Liver (tissue), 9 donors: ENCODE data around the gene COX6B1. TPM values are rescaled to one million over a fixed set of nuclear protein-coding genes. Genes with fewer than 3 reads are reported as not detected.
"Not testable (repeated sequence)": the region's sequence is repeated elsewhere in the genome, so short reads cannot be mapped to it uniquely, and the experiment has no call there.

Experiments
- DNase-seq: peaks from one replicate; pipeline ENCODE4 v3.0.0-alpha.2; 2017; ENCODE audit warnings: low spot score
- H3K27ac ChIP-seq, 2 donors: one replicate each; pipeline ENCODE4 v1.7.0; 2013; ENCODE audit warnings: inconsistent platforms in 2 of 2, low read length in 2 of 2, control low read depth in 1 of 2, low read depth in 1 of 2, mild to moderate bottlenecking in 1 of 2
- H3K27me3 ChIP-seq, 4 donors: one replicate each; pipeline versions ENCODE4 v1.6.1 to v1.7.0; 2013; ENCODE audit warnings: low read length in 3 of 4, inconsistent platforms in 1 of 4, mild to moderate bottlenecking in 1 of 4, moderate library complexity in 1 of 4; ENCODE audit not compliant: control insufficient read depth in 4 of 4, insufficient read depth in 4 of 4
- H3K36me3 ChIP-seq, 4 donors: one replicate each; pipeline versions ENCODE4 v1.6.1 to v1.7.0; 2013; ENCODE audit warnings: low read length in 3 of 4, mild to moderate bottlenecking in 3 of 4, low read depth in 1 of 4, moderate library complexity in 1 of 4; ENCODE audit not compliant: control insufficient read depth in 4 of 4, insufficient read depth in 3 of 4
- H3K4me1 ChIP-seq, 4 donors: one replicate each; pipeline versions ENCODE4 v1.6.1 to v1.7.0; 2013; ENCODE audit warnings: low read length in 3 of 4, mild to moderate bottlenecking in 3 of 4, moderate library complexity in 1 of 4; ENCODE audit not compliant: control insufficient read depth in 4 of 4, insufficient read depth in 4 of 4
- H3K4me3 ChIP-seq, 3 donors: one replicate each; pipeline versions ENCODE4 v1.6.1 to v1.7.0; 2013; ENCODE audit warnings: low read length in 3 of 3, control low read depth in 1 of 3, low read depth in 1 of 3, mild to moderate bottlenecking in 1 of 3
- H3K9ac ChIP-seq, 2 donors: one replicate each; pipeline ENCODE4 v1.7.0; 2013; ENCODE audit warnings: low read length in 2 of 2, mild to moderate bottlenecking in 2 of 2, moderate library complexity in 2 of 2, control low read depth in 1 of 2, low read depth in 1 of 2
- H3K9me3 ChIP-seq, 4 donors: one replicate each; pipeline versions ENCODE4 v1.6.1 to v1.7.0; 2013; ENCODE audit warnings: low read length in 3 of 4; ENCODE audit not compliant: control insufficient read depth in 4 of 4
- CTCF ChIP-seq: fragments of 150-350 bp; IDR thresholded peaks from 2 replicates; pipeline ENCODE4 v1.5.1; 2017; ENCODE audit warnings: improper control_type of control experiment, low read depth, low read length; ENCODE audit not compliant: missing input control
- EGR1 ChIP-seq, 2 donors: IDR thresholded peaks; 2 replicates each; pipeline ENCODE4 v1.6.1; 2016 to 2018; ENCODE audit warnings: antibody characterized with exemption in 2 of 2, low read depth in 2 of 2
- FOXA2 ChIP-seq: IDR thresholded peaks from 2 replicates; pipeline ENCODE4 v1.6.1; 2016; ENCODE audit warnings: antibody characterized with exemption
- GABPA ChIP-seq, 2 donors: IDR thresholded peaks in 1 of 2; conservative IDR thresholded peaks in 1 of 2; 2 replicates each; pipeline ENCODE4 v1.6.1; 2016; ENCODE audit warnings: antibody characterized with exemption in 2 of 2, mild to moderate bottlenecking in 1 of 2, moderate library complexity in 1 of 2
- HNF4A ChIP-seq, 2 donors: conservative IDR thresholded peaks; 2 replicates each; pipeline ENCODE4 v1.6.1; 2016; ENCODE audit warnings: antibody characterized with exemption in 2 of 2, mild to moderate bottlenecking in 2 of 2
- MAX ChIP-seq: IDR thresholded peaks from 2 replicates; pipeline ENCODE4 v1.6.1; 2016; ENCODE audit warnings: antibody characterized with exemption
- NR2F2 ChIP-seq: IDR thresholded peaks from 2 replicates; pipeline ENCODE4 v1.6.1; 2016; ENCODE audit warnings: antibody characterized with exemption
- RAD21 ChIP-seq, 2 donors: IDR thresholded peaks; 2 replicates each; pipeline ENCODE4 v1.6.1; 2016; ENCODE audit warnings: antibody characterized with exemption in 2 of 2, mild to moderate bottlenecking in 2 of 2
- REST ChIP-seq: IDR thresholded peaks from 2 replicates; pipeline ENCODE4 v1.6.1; 2016; ENCODE audit warnings: antibody characterized with exemption, mild to moderate bottlenecking
- RXRA ChIP-seq, 2 donors: IDR thresholded peaks; 2 replicates each; pipeline ENCODE4 v1.6.1; 2017 to 2018; ENCODE audit warnings: antibody characterized with exemption in 2 of 2, mild to moderate bottlenecking in 1 of 2
- SP1 ChIP-seq: IDR thresholded peaks from 2 replicates; pipeline ENCODE4 v1.6.1; 2018; ENCODE audit warnings: antibody characterized with exemption, mild to moderate bottlenecking
- TAF1 ChIP-seq: conservative IDR thresholded peaks from 2 replicates; pipeline ENCODE4 v1.6.1; 2016; ENCODE audit warnings: antibody characterized with exemption, mild to moderate bottlenecking
- ZBTB33 ChIP-seq: IDR thresholded peaks from 2 replicates; pipeline ENCODE4 v1.6.1; 2016; ENCODE audit warnings: antibody characterized with exemption
- WGBS: extraction: QIAGEN DNeasy Blood & Tissue Kit; methylation state at CpG from one replicate; pipeline ENCODE4 v1.1.7; 2013; 5-methylcytosine and 5-hydroxymethylcytosine counted together
- polyA plus RNA-seq, 2 donors: library from polyadenylated mRNA; stranded (reverse) in 1 of 2; unstranded in 1 of 2; fragments of 200-250 nt in 1 of 2; fragments of >200 nt in 1 of 2; fragmentation: Nextera tagmentation in 1 of 2; extraction: Ambion mirVana in 1 of 2; gene quantifications; one replicate each; pipeline versions ENCODE4 v1.2.1 to v1.2.3, GENCODE V29; 2013 to 2015
- total RNA-seq, 2 donors: library from RNA; depleted of rRNA; stranded (reverse); fragments of >200 nt; gene quantifications; one replicate each; pipeline ENCODE4 v1.2.3, GENCODE V29; 2014
- donor health status: healthy.
- donor health status: healthy.
- donor health status: healthy.
- donor health status: healthy.
- donor health status: healthy.

Gene COX6B1
- total and polyA plus RNA-seq, 4 donors: 139 to 518 (median 321) TPM

GRCh38 chr19:35645680-35646511 lies 2.2 kb upstream of the COX6B1 start:
- H3K4me3 ChIP-seq: no peak overlapping the region
- DNase-seq: no peak
- TF ChIP-seq EGR1 (IDR thresholded peaks at IDR 0.05; ENCODE audit: low read depth in 2 of 2) (no peak), RAD21 (IDR thresholded peaks at IDR 0.05) (no peak), FOXA2 (no peak), HNF4A (conservative IDR thresholded peaks at IDR 0.05) (no peak), GABPA (IDR thresholded peaks at IDR 0.05 in 1 of 2, conservative IDR thresholded peaks at IDR 0.05 in 1 of 2) (no peak), SP1 (no peak), TAF1 (no peak), ZBTB33 (no peak), CTCF (no peak), NR2F2 (no peak), RXRA (IDR thresholded peaks at IDR 0.05) (no peak)
- H3K27ac ChIP-seq: no peak overlapping the region
- H3K9me3 ChIP-seq: no peaks in the 10 kb centered on the region
- H3K9ac ChIP-seq: no peak overlapping the region
- no peaks in the 10 kb centered on the region for H3K27me3 ChIP-seq
- H3K36me3 ChIP-seq: peaks cover 0 to 2% (median 0%) of the 10 kb centered on the region in 4 donors
- 74% methylated on average over 7 of the region's 7 CpGs for WGBS
- peaks cover 5 to 34% (median 18%) of the 10 kb centered on the region in 4 donors for H3K4me1 ChIP-seq

- no peak for DNase-seq
- peaks cover 7 to 30% (median 14%) of the 10 kb centered on the region in 4 donors for H3K36me3 ChIP-seq
- TF ChIP-seq CTCF (no peak), REST (no peak), MAX (no peak), HNF4A (conservative IDR thresholded peaks at IDR 0.05) (no peak), RXRA (IDR thresholded peaks at IDR 0.05) (no peak)
Observed at GRCh38 chr19:35650581-35650980, 2.5 kb downstream of the COX6B1 start.

GRCh38 chr19:35654828-35655227 lies 6.7 kb downstream of the COX6B1 start:
- H3K9me3 ChIP-seq, H3K27ac ChIP-seq, H3K9ac ChIP-seq, H3K27me3 ChIP-seq, H3K4me3 ChIP-seq, H3K4me1 ChIP-seq, DNase-seq: not testable (repeated sequence)
- WGBS: 94% methylated on average over 6 of the region's 6 CpGs
- H3K36me3 ChIP-seq: peaks cover 18 to 63% (median 31%) of the 10 kb centered on the region in 4 donors

More at GRCh38 chr19:35650581-35650980, 2.5 kb downstream of the COX6B1 start:
- Histone ChIP-seq H3K4me1 (peaks cover 5 to 14% (median 9%) of the 10 kb centered on the region in 4 donors), H3K9me3 (no peaks in the 10 kb centered on the region), H3K27ac (no peak overlapping the region), H3K9ac (no peak overlapping the region), H3K27me3 (no peaks in the 10 kb centered on the region), H3K4me3 (no peak overlapping the region)
- 85% methylated on average over 9 of the region's 9 CpGs for WGBS
